Measurements from ENCODE around the gene TCOF1. TPM values are rescaled to one million over a fixed set of nuclear protein-coding genes. Genes with fewer than 3 reads are reported as not detected.

TCOF1 gene
- total RNA-seq, 1 donor from 2014 or later, result 29.4 TPM

Other genes with a start within 250 kb of the TCOF1 start
- gene PDGFRB, start 201.9 kb upstream of the TCOF1 start, total RNA-seq, result 97.8 TPM
- gene CDX1, start 190.9 kb upstream of the TCOF1 start, total RNA-seq, result 0.29 TPM
- gene SLC6A7, start 167.6 kb upstream of the TCOF1 start, total RNA-seq, result not detected
- gene CAMK2A, start 67.9 kb upstream of the TCOF1 start, total RNA-seq, result 5.0 TPM
- gene ARSI, start 54.8 kb upstream of the TCOF1 start, total RNA-seq, result 2.2 TPM
- gene CD74, start 55.2 kb downstream of the TCOF1 start, total RNA-seq, result 1,336 TPM
- 1,424 TPM for gene RPS14, start 92.0 kb downstream of the TCOF1 start, total RNA-seq
- 80.7 TPM for gene NDST1, start 150.4 kb downstream of the TCOF1 start, total RNA-seq

All from mucosa of gallbladder (tissue), 1 donor.